ENCODE measurements around the gene FAM114A1.
"Not testable (repeated sequence)": the region's sequence is repeated elsewhere in the genome, so short reads cannot be mapped to it uniquely, and the experiment has no call there.

Gene FAM114A1

GRCh38 chr4:38904090-38904666, 36.6 kb downstream of the FAM114A1 start:
- DNase-seq (ENCODE audit: low spot score) = no peak

GRCh38 chr4:38904682-38905081, 37.1 kb downstream of the FAM114A1 start:
- no peak for DNase-seq (ENCODE audit: low spot score)

DNA sequence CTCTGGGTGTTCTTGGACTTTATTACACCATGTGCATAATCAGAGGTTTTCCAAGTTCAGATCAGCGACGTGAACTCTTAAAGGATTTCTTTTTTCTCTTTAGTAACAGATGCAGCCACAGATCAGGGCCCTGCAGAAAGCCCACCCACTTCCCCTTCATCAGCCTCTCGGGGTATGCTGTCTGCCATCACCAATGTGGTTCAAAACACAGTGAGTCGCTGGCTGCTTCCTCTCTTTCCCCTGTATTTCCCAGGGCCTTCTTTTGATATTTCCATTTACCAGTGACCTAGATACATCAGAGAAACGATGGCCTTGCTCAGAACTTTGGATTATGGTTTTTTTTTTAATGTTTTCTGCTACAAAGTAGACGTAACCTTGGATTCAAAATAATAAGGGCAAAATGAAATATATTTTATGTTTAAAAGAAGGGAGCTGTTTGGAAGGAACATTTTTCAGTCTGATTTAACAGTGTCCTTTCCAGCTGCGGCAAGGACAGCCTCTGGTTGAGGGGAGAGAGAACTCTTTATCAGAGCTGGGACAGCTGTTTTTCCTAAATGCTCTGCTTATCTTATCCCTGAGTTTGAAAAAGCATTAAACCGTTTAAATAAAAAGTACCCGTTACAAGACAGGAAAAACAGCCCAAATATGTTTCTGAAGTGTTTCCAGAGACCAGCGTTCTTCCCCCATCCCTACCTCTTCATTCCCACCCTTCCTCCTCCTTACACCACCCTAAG, 38.2 kb downstream of the FAM114A1 start:
- no peak for DNase-seq (ENCODE audit: low spot score)

DNA sequence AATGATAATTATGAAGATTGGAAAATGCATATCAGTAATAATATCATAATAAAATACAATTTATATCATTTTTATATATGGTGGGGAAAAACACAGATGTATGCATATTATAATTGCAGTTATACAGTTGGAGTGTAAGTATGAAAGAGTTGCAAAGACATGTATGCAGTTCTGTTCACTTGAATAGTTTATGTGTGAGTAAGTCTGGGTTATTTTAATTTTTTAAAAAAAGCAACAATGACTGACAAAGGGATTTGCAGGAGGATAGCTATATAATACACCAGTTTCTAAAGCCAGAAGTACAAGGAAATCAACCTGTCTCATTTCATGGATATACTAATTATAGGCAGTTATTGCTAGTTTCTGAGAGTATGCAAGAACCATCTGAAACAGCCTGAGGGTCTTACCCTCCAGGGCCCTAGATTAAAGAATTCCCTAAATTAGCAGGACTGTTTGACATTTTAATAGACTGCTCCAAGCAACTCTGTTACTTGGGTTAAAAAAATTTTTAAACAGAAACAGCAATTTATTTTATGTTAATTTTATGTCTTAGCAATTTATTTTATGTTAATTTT, 40.2 kb downstream of the FAM114A1 start:
- DNase-seq (ENCODE audit: low spot score) = no peak

DNA sequence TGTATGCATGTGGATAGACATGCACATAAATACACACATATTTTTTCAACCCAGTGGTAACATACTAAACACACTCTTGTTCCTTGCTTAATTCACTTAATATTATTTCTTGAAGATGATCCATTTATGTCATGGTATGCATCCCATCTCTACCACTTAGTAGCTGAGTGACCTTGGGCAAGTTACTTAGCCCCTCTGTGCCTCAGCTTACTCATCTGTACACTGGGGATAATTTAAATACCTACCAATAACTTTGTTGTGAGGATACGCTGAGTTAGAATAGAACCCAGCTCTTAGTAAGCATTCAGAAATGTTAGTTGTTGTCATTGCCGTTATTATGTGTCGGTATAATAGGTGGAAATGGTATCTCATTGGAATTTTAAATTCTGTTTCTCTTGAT, 41.4 kb downstream of the FAM114A1 start:
- DNase-seq (ENCODE audit: low spot score) = no peak

DNA sequence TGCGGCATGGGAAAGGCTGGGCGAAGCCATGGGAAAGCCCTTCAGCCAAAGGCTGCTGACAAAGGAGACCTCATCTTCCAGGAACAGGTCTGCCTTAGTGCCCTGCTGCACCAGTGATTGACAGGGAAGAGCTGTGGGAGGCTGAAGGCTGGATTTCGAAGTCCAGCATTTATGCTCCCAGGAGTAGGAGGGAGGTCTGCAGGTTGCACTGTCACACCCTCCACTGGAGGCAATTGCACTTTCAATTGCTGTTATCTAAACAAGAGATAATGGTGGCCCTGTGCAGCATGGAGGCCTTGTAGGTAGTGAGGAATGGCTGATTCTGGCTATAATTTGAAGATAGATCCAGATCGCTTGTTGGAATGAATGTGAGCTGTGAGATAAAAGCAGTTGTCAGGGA, 43.7 kb downstream of the FAM114A1 start:
- DNase-seq (ENCODE audit: low spot score) = no peak

GRCh38 chr4:38914854-38915253, 47.2 kb downstream of the FAM114A1 start:
- no peak for DNase-seq (ENCODE audit: low spot score)

- DNase-seq (ENCODE audit: low spot score) = not testable (repeated sequence)
Measured at GRCh38 chr4:38916267-38916666, 48.7 kb downstream of the FAM114A1 start.

- no peak for DNase-seq (ENCODE audit: low spot score)
Measured at GRCh38 chr4:38917481-38918025, 49.9 kb downstream of the FAM114A1 start.

DNA sequence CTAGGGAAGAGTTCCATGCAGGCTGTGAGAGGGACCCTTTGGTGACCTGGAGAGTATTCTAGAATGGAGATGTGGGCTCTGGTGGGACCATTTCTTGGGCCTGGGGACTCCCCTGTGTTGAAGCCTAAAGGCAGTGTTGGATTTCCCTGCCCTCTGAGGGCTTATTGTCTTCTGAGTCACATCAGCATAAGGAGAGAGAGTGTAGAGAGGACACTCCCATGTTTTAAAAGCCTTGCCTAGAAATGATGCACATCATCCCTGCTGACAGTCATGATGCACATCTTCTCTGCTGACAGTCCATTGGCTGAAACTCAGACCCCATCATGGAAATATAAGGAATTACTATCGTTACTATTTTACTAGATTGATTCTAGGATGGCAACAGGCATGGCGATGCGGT, 51.9 kb downstream of the FAM114A1 start:
- DNase-seq (ENCODE audit: low spot score) = no peak

GRCh38 chr4:38920186-38920585, 52.6 kb downstream of the FAM114A1 start:
- DNase-seq (ENCODE audit: low spot score) = no peak

DNA sequence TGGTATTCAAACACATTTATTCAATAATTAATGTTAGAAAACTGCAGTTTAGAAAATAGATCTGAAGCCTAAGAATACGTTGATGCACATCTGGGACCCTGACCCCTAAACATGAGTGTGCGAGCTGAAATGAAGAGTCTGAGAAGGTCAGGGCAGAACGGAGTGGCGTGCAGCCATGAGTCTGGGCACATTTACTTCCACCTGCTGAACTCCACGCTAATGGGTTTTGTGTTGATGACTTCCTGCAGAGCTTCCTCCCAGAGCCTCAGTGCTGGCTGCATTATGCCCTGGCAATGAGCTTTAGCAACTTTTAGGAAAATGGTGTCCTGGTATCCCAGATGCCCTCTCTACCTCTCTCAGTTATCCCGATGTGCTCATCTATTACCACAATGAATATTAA, 53.1 kb downstream of the FAM114A1 start:
- DNase-seq (ENCODE audit: low spot score) = no peak

- no peak for DNase-seq (ENCODE audit: low spot score)
Measured at GRCh38 chr4:38921151-38921550, 53.5 kb downstream of the FAM114A1 start.

DNA sequence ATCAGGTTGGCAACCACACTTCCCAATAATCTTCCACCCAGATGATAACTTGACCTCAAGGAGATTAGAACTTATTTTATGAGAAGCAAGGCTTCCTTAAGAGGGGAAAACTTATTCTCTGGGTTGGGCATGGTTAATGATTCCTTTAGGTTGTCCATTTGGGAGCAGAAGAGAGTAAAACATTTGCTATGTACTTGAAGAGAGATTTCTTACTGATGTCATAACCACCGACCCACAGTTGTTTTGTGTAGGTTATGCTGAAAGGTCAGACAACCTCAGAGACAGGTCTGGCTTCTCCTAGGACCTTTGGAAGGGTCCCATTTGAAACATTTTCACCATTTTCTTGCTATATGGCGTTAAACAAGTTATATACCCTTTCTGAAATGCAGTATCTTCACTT, 56.1 kb downstream of the FAM114A1 start:
- DNase-seq (ENCODE audit: low spot score) = no peak

- no peak for DNase-seq (ENCODE audit: low spot score)
Measured at GRCh38 chr4:38924353-38924752, 56.7 kb downstream of the FAM114A1 start.

- peak; percentile 70 for DNase-seq (ENCODE audit: low spot score)
Measured at GRCh38 chr4:38925492-38926413, 58.1 kb downstream of the FAM114A1 start.

DNA sequence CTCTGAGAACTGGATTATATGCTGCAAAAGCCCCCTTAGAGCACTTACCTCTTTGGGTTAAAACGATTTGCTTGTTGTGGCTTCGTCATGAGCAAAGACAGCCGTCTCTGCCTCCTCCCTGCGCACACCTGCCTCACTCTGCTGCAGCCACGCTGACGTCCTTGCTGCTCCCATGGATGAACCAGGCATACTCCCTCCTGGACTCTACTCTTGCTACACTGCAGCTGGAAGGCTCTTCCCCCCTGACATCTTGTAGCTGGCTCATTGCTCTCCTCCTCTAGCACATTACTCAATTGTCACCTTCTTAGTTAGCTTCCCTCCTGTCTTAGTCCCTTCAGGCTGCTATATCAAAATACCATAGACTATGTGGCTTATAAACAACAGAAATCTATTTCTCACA, 59.3 kb downstream of the FAM114A1 start:
- no peak for DNase-seq (ENCODE audit: low spot score)

DNA sequence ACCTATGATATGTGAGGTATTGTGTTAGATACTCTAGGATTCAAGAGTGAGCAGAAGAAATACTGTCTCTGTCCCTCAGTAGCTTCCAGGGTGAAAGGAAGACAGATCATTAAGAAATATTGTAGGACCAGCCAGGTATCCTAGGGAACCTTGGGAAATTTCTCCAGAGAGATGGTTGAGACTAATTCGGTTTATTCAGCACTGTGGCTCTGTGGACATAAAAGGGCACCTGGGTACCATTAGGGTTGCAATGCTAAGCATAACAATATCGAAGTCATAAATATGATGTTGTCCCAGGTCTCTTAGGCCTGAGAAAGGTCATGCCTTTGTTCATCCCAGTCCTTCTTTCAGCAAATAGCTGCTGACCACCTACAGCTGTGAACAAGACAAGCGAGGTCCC, 61.0 kb downstream of the FAM114A1 start:
- DNase-seq (ENCODE audit: low spot score) = no peak

DNA sequence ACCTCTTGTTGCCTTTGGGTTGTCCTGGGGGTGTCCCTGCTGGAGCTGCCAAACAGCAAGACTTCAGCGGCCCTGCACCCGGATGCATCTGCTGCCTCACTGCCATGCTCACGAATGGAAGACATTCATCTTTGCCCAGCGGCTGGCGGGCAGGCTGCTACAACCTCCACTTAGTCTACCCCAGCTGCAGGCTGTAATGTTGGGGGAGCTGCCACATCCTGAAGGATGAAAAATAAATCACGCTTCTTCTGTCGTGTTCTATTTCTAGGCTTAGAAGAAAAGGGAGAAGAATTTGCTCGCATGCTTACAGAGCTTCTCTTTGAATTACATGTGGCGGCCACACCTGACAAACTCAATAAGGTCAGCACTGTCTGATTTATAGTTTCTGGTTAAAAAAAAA, 61.4 kb downstream of the FAM114A1 start:
- DNase-seq (ENCODE audit: low spot score) = no peak

DNA sequence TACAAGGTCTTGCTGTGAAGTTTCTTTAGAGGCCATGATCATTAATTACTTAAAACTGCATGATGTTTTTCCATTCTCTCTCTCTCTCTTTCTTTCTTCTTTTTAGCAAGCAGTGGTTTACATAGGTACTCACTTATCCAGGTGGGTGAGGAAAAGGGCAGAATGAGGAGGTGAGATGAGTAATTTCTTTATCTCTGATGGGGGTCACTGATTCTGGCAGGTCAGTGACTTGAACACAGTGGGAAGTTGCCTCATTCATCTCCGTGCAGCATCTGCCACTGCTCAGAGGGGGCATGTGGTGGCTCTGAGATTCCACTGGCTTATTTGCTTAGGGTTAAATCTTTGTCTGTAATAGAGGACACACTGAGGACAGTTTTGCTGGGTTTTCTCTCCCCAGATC, 62.6 kb downstream of the FAM114A1 start:
- no peak for DNase-seq (ENCODE audit: low spot score)

DNA sequence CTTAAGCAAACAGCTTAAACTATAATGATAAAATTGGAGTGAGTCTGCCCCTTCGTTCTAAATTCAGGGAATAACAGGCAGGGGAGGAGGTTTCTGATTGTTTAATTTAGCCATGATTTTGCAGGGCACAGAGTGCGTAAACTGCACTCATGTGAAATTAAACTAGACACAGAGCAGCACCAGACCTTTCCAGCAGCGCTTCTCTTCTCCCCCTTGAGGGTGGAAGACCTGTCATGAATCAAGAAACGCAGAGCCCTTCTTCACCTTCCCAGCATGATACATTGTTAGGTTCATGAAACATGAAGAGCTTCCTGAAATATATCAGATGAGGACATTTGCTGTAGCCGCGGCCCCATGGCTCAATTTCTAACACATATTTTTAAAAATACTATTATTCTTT, 63.1 kb downstream of the FAM114A1 start:
- DNase-seq (ENCODE audit: low spot score) = no peak

DNA sequence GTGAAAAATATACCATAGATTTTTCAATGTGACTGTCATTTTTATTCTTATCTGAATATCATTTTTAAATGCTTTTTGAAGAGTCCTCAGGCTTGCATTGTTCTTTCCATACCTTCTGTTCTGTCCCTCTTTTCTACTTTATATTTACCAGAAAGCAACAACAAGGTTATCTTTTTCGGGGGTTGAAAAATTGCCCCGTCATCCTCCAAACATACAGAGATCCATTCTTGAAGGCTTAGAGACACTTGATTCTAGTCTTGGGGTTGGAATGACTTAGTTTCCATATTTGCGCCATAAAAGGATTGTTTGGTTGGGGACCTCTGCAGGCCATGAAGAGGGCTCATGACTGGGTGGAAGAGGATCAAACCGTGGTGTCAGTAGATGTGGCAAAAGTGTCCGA, 63.5 kb downstream of the FAM114A1 start:
- no peak for DNase-seq (ENCODE audit: low spot score)
